OCI-LY1 (cell line): ENCODE data around the gene LSMEM2.
A peak's percentile ranks its signal among the peaks of the same experiment; 100 is the strongest.

Experiments used
- H2AFZ ChIP-seq: fragments of 200-600 bp; sonication (generic), shearing (Covaris generic); 2 replicates; pipeline ENCODE4 v1.6.0; 2014; ENCODE audit warnings: antibody characterized with exemption, mild to moderate bottlenecking, low read length
- H3F3A ChIP-seq: fragments of 200-600 bp; sonication (generic), shearing (Covaris generic); 2 replicates; pipeline ENCODE4 v1.6.0; 2014; ENCODE audit warnings: mild to moderate bottlenecking, antibody characterized with exemption, low read length, moderate library complexity; ENCODE audit not compliant: insufficient read depth
- H3K27ac ChIP-seq: fragments of 200-600 bp; sonication (generic); 2 replicates; pipeline ENCODE4 v1.5.1; 2014; ENCODE audit warnings: low read length, mixed run types, mild to moderate bottlenecking, low read depth; ENCODE audit not compliant: poor library complexity, severe bottlenecking
- H3K27me3 ChIP-seq: fragments of 200-600 bp; sonication (generic); 2 replicates; pipeline ENCODE4 v1.6.0; 2014; ENCODE audit warnings: antibody characterized with exemption, mild to moderate bottlenecking, low read length, moderate library complexity; ENCODE audit not compliant: insufficient read depth
- H3K36me3 ChIP-seq: fragments of 200-600 bp; sonication (generic); 2 replicates; pipeline ENCODE4 v1.6.1; 2014; ENCODE audit warnings: mild to moderate bottlenecking, antibody characterized with exemption, low read length, moderate library complexity, mixed read lengths; ENCODE audit not compliant: insufficient read depth
- H3K4me1 ChIP-seq: fragments of 200-600 bp; sonication (generic); 2 replicates; pipeline ENCODE4 v1.5.1; 2014; ENCODE audit warnings: mild to moderate bottlenecking, low read length, moderate library complexity; ENCODE audit not compliant: insufficient read depth, severe bottlenecking
- H3K4me2 ChIP-seq: fragments of 200-600 bp; sonication (generic), shearing (Covaris generic); 2 replicates; pipeline ENCODE4 v1.6.1; 2014; ENCODE audit warnings: low read length
- H3K4me3 ChIP-seq: fragments of 200-600 bp; sonication (generic); 2 replicates; pipeline ENCODE4 v1.5.1; 2014; ENCODE audit warnings: low read length, low read depth, mild to moderate bottlenecking, mixed read lengths; ENCODE audit not compliant: poor library complexity, severe bottlenecking
- H3K79me2 ChIP-seq: fragments of 200-600 bp; shearing (Covaris generic); 2 replicates; pipeline ENCODE4 v1.6.1; 2016; ENCODE audit warnings: mixed run types, low read length, mixed read lengths; ENCODE audit not compliant: insufficient read depth
- H3K9ac ChIP-seq: fragments of 200-600 bp; sonication (generic), shearing (Covaris generic); 2 replicates; pipeline ENCODE4 v1.6.1; 2014; ENCODE audit warnings: mild to moderate bottlenecking, low read length, mixed read lengths
- H3K9me2 ChIP-seq: fragments of 200-600 bp; sonication (generic), shearing (Covaris generic); 2 replicates; pipeline ENCODE4 v1.6.1; 2014; ENCODE audit warnings: low read depth, mild to moderate bottlenecking, low read length, mixed read lengths
- H3K9me3 ChIP-seq: fragments of 200-600 bp; shearing (Covaris generic); 2 replicates; pipeline ENCODE4 v1.6.1; 2014; ENCODE audit warnings: low read length, mixed read lengths
- H4K20me1 ChIP-seq: fragments of 200-600 bp; sonication (generic), shearing (Covaris generic); 2 replicates; pipeline ENCODE4 v1.6.0; 2016; ENCODE audit warnings: mild to moderate bottlenecking, low read length; ENCODE audit not compliant: insufficient read depth
- CTCF ChIP-seq: fragments of 200-600 bp; sonication (generic), shearing (Covaris generic); IDR thresholded peaks from 2 replicates; pipeline ENCODE4 v1.5.1; 2017; ENCODE audit warnings: mild to moderate bottlenecking, antibody characterized with exemption, low read length, moderate library complexity, mixed read lengths
- EZH2 ChIP-seq: fragments of 200-600 bp; sonication (generic), shearing (Covaris generic); IDR thresholded peaks from 2 replicates; pipeline ENCODE4 v1.8.0; 2017; ENCODE audit warnings: borderline replicate concordance, mixed run types, mild to moderate bottlenecking, antibody characterized with exemption, low read length, moderate library complexity, mixed read lengths

Gene LSMEM2

GRCh38 chr3:50233176-50233575, 45.7 kb upstream of the LSMEM2 start:
- Histone ChIP-seq H3K27me3 (no peaks in the 10 kb centered on the region), H3F3A (no peaks in the 10 kb centered on the region), H3K4me3 (no peak overlapping the region), H3K9me3 (no peaks in the 10 kb centered on the region), H3K9me2 (no peaks in the 10 kb centered on the region), H3K4me1 (peaks cover 27% of the 10 kb centered on the region), H3K9ac (no peak overlapping the region), H4K20me1 (no peaks in the 10 kb centered on the region), H3K36me3 (no peaks in the 10 kb centered on the region), H3K27ac (no peak overlapping the region), H2AFZ (no peak overlapping the region), H3K4me2 (no peak overlapping the region), H3K79me2 (peaks cover 11% of the 10 kb centered on the region)
- no peak for TF ChIP-seq EZH2
- no peak for TF ChIP-seq CTCF

- TF ChIP-seq CTCF (no peak), EZH2 (no peak)
- H3K79me2 ChIP-seq, result peaks cover 28% of the 10 kb centered on the region
These were observed 43.0 kb upstream of the LSMEM2 start, which contains the start of gene GNAI2 for GRCh38 chr3:50235716-50236483. Gene GNAI2 (plus strand): TSS chr3:50236204. CDS start chr3:50236336, 132 bp downstream.

GRCh38 chr3:50236484-50237132, 42.3 kb upstream of the LSMEM2 start:
- Histone ChIP-seq H3K4me3 (peak overlapping the region; percentile 93), H2AFZ (no peak overlapping the region), H3F3A (no peaks in the 10 kb centered on the region), H3K9me3 (no peaks in the 10 kb centered on the region), H3K9ac (peak overlapping the region; percentile 88), H3K27ac (peak overlapping the region; percentile 78), H3K9me2 (no peaks in the 10 kb centered on the region), H3K79me2 (peaks cover 28% of the 10 kb centered on the region), H3K4me2 (peak overlapping the region; percentile 98), H4K20me1 (no peaks in the 10 kb centered on the region), H3K4me1 (peaks cover 40% of the 10 kb centered on the region), H3K36me3 (peaks cover 9% of the 10 kb centered on the region; the same call in 1 of the 2 replicates), H3K27me3 (no peaks in the 10 kb centered on the region)
- no peak for TF ChIP-seq EZH2
- no peak for TF ChIP-seq CTCF

More at GRCh38 chr3:50235716-50236483, 43.0 kb upstream of the LSMEM2 start, which contains the start of gene GNAI2:
- Histone ChIP-seq H3K9ac (peak within 1 kb of the TSS; percentile 88), H3K4me3 (peak within 1 kb of the TSS; percentile 93), H3K27ac (peak within 1 kb of the TSS; percentile 78), H2AFZ (no peak within 1 kb of the TSS), H4K20me1 (no peaks in the 10 kb centered on the region), H3F3A (no peaks in the 10 kb centered on the region), H3K36me3 (peaks cover 9% of the 10 kb centered on the region; the same call in 1 of the 2 replicates), H3K4me2 (peak within 1 kb of the TSS; percentile 98), H3K4me1 (peaks cover 33% of the 10 kb centered on the region), H3K27me3 (no peaks in the 10 kb centered on the region), H3K9me3 (no peaks in the 10 kb centered on the region), H3K9me2 (no peaks in the 10 kb centered on the region)
